Mucosa of descending colon (tissue), 3 donors: ENCODE measurements around the gene ADAM23. TPM values are rescaled to one million over a fixed set of nuclear protein-coding genes. Genes with fewer than 3 reads are reported as not detected.

Experiments used
- ATAC-seq: fragments of 200-7000 bp; cut with Tn5 transposase; one replicate; pipeline ENCODE4 v1.9.1; 2020; ENCODE audit warnings: mild to moderate bottlenecking, moderate library complexity
- DNase-seq, 3 donors: peaks; one replicate each; pipeline ENCODE4 v3.0.0-alpha.2; 2020
- H3K36me3 ChIP-seq: fragments of 200-600 bp; one replicate; pipeline ENCODE4 v1.8.0; 2021; ENCODE audit warnings: low read depth, mild to moderate bottlenecking
- H3K4me1 ChIP-seq: fragments of 200-600 bp; one replicate; pipeline ENCODE4 v1.8.0; 2021; ENCODE audit warnings: low read depth, mild to moderate bottlenecking
- H3K4me3 ChIP-seq: fragments of 200-600 bp; one replicate; pipeline ENCODE4 v1.8.0; 2021; ENCODE audit warnings: mild to moderate bottlenecking
- H3K9me3 ChIP-seq: fragments of 200-600 bp; one replicate; pipeline ENCODE4 v1.8.0; 2021; ENCODE audit warnings: mild to moderate bottlenecking
- intact Hi-C, 2 donors: fragments of 100-400 bp; cut with DNase I in 1 of 2; cut with micrococcal nuclease in 1 of 2; formaldehyde crosslinking; loops; one replicate each; pipeline versions ENCODE4 v1.11.0 to v1.11.1; 2022; cut with DNase I, micrococcal nuclease
- total RNA-seq, 3 donors: library from RNA; stranded (reverse); fragmentation: NEBNext Ultra II Directional in 2 of 3; extraction: Animal tissue kit (Norgen Biotek cat#: 25700) in 2 of 3; gene quantifications; one replicate each; pipeline versions ENCODE4 v1.2.1 to v1.2.4, GENCODE V29; 2021 to 2023
- TF ChIP-seq, protein P1 (sequence below): fragments of 200-600 bp; IDR thresholded peaks from one replicate; pipeline ENCODE4 v1.8.0; 2022; ENCODE audit warnings: antibody characterized with exemption, mild to moderate bottlenecking
- donor health status: DM: no; HTN: no; CAD: no; lungs with moderate emphysema.
- donor health status: DM: no; HTN: no; CAD: no.
- donor health status: DM: no; HTN: yes; CAD: no.

Gene ADAM23
- total RNA-seq, 3 donors from 2014 or later, result 1.2 to 2.7 (median 1.4) TPM

DNA sequence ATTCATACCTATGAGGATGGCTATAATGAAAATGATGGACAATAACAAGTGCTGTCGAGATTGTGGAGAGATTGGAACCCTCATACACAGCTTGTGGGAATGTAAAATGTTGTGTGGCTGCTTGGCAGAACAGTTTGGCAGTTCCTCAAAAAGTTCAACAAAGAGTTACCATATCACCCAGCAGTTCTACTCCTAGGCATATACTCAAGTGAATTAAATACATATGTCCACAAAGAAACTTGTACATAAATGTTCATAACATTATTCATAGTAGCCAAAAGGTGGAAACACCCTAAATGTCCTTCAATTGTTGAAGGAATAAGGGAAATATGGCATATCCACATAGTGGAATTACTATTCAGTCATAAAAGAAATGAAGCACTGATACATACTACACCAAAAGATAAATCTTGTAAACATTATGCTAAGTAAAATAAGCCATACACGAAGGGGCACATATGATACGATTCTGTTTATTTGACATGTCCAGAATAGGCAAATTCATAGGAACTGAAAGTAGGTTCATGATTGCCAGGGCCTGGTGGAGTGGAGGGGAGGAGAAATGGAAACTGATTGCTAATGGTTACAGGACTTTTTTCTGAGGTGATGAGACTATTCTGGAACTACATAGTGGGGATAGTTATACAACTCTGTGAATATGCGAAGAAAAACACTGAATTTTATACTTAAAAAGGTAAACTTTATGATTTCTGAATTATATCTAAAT is 92.1 kb downstream of the ADAM23 start:
- ATAC-seq, result no peak
- H3K36me3 ChIP-seq, result no peaks in the 10 kb centered on the region
- DNase-seq, result no peak
- no peaks in the 10 kb centered on the region for H3K4me1 ChIP-seq
- TF ChIP-seq, protein P1, sequence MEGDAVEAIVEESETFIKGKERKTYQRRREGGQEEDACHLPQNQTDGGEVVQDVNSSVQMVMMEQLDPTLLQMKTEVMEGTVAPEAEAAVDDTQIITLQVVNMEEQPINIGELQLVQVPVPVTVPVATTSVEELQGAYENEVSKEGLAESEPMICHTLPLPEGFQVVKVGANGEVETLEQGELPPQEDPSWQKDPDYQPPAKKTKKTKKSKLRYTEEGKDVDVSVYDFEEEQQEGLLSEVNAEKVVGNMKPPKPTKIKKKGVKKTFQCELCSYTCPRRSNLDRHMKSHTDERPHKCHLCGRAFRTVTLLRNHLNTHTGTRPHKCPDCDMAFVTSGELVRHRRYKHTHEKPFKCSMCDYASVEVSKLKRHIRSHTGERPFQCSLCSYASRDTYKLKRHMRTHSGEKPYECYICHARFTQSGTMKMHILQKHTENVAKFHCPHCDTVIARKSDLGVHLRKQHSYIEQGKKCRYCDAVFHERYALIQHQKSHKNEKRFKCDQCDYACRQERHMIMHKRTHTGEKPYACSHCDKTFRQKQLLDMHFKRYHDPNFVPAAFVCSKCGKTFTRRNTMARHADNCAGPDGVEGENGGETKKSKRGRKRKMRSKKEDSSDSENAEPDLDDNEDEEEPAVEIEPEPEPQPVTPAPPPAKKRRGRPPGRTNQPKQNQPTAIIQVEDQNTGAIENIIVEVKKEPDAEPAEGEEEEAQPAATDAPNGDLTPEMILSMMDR, result no peak
- no peak overlapping the region for H3K4me3 ChIP-seq
- no peaks in the 10 kb centered on the region for H3K9me3 ChIP-seq
- intact Hi-C loops, result no loop called here

DNA sequence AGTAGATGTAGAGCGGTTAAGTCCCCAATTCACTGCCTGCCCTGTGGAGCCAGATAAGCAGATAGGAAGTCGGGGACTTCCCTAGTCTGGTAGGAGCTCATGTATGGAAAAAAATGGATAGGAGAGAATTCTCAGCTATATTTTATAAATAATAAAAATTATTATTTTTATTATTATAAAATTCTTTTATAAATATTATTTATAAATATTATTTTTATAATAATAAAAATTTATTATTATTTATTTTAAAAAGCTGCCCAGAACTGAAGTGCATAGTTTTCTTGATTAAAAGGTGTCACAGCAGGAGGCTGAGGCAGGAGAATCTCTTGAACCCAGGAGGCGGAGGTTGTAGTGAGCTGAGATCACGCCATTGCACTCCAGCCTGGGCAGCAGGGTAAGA is 97.4 kb downstream of the ADAM23 start:
- TF ChIP-seq, protein P1, result no peak
- ATAC-seq, result no peak
- H3K4me1 ChIP-seq, result no peaks in the 10 kb centered on the region
- intact Hi-C loops, result no loop called here
- DNase-seq, result no peak
- no peak overlapping the region for H3K4me3 ChIP-seq
- H3K9me3 ChIP-seq, result no peaks in the 10 kb centered on the region
- H3K36me3 ChIP-seq, result no peaks in the 10 kb centered on the region

DNA sequence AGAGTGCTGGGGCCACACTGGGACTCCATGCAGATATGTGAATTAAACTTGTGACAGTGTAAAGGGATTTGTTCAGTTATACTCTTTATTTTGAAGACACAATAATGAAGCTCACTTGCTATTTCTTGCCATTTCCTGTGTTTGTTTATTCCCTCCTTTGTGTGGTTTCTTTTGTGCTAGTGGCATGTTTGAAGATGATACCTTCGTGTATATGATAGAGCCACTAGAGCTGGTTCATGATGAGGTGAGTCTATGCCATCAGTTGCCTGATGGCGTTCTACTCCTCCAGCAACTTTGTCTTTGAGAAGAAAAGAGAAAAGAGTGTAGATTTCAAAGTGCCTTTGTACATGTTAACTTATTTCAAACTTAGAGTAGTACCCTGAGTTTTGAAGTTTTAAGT is 99.7 kb downstream of the ADAM23 start:
- Histone ChIP-seq H3K4me3 (no peak overlapping the region), H3K4me1 (no peaks in the 10 kb centered on the region), H3K36me3 (no peaks in the 10 kb centered on the region), H3K9me3 (no peaks in the 10 kb centered on the region)
- ATAC-seq (no peak), DNase-seq (no peak)
- intact Hi-C loops, result no loop called here
- TF ChIP-seq, protein P1, result no peak

DNA sequence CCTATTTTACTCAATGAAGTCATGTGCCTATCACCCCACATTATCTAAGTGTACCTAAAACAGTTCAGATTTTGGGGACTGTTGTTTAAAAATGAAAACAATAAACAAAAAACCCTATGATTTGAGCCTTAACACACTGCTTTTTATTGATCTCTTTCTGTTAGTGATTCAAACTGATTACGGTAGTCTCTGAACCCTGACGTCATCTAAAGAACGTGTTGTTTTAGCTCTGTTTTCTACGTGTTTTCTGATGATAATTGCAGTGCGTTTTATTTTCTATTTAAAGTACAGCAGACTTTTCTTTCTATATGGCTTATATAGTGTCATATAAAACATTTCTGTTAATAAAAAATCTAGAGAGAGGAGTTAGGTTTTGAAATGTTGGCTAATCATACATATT is 105.1 kb downstream of the ADAM23 start:
- DNase-seq (no peak), ATAC-seq (no peak)
- intact Hi-C loops, result no loop called here
- Histone ChIP-seq H3K9me3 (no peaks in the 10 kb centered on the region), H3K4me1 (no peaks in the 10 kb centered on the region), H3K4me3 (no peak overlapping the region), H3K36me3 (no peaks in the 10 kb centered on the region)
- TF ChIP-seq, protein P1, result no peak

DNA sequence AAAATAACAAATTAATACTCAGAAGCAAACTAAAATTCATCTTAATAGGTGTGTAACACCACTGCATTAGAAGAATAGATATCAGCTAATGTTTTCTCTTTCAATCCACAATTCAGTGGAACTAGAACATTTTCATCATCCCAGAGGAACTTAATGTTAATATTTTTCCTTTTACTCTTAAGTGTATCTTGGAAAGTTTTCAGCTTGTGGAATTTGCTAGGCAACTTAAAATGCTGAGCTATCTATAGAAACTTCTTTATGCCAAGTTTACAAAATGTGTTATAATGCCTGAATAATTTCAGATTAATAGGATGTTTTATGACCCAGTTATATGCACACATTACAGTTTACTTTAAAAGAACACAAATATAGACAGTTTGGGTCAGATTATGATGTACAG is 112.4 kb downstream of the ADAM23 start:
- TF ChIP-seq, protein P1, result no peak
- Histone ChIP-seq H3K9me3 (no peaks in the 10 kb centered on the region), H3K36me3 (no peaks in the 10 kb centered on the region), H3K4me3 (no peak overlapping the region), H3K4me1 (no peaks in the 10 kb centered on the region)
- ATAC-seq, result no peak
- intact Hi-C loops, result no loop called here
- DNase-seq, result no peak
